Adipocyte (in vitro differentiated cells): ENCODE data around the gene BLOC1S5.
"Not testable (repeated sequence)": the region's sequence is repeated elsewhere in the genome, so short reads cannot be mapped to it uniquely, and the experiment has no call there.

Experiments used
- DNase-seq: peaks from one replicate; pipeline ENCODE4 v3.0.0-alpha.2; 2015; ENCODE audit warnings: low read depth
- H3K27me3 ChIP-seq: replicated peaks from 2 replicates; pipeline ENCODE4 v1.7.0; 2013; ENCODE audit warnings: mild to moderate bottlenecking, low read length, moderate library complexity; ENCODE audit not compliant: control insufficient read depth, insufficient read depth
- H3K36me3 ChIP-seq: 2 replicates; pipeline ENCODE4 v1.7.0; 2013; ENCODE audit warnings: low read length, mild to moderate bottlenecking, moderate library complexity; ENCODE audit not compliant: control insufficient read depth, insufficient read depth, severe bottlenecking
- H3K4me1 ChIP-seq: 2 replicates; pipeline ENCODE4 v1.7.0; 2013; ENCODE audit warnings: mild to moderate bottlenecking, low read length, moderate library complexity; ENCODE audit not compliant: control insufficient read depth, insufficient read depth
- H3K4me3 ChIP-seq: 2 replicates; pipeline ENCODE4 v1.7.0; 2013; ENCODE audit warnings: mild to moderate bottlenecking, low read length, moderate library complexity
- H3K9ac ChIP-seq: 2 replicates; pipeline ENCODE4 v1.7.0; 2013; ENCODE audit warnings: mild to moderate bottlenecking, low read length, moderate library complexity
- H3K9me3 ChIP-seq: 2 replicates; pipeline ENCODE4 v1.7.0; 2013; ENCODE audit warnings: mild to moderate bottlenecking, low read length, moderate library complexity; ENCODE audit not compliant: control insufficient read depth

BLOC1S5 gene

GRCh38 chr6:8034107-8034506 is 30.1 kb downstream of the BLOC1S5 start:
- H3K36me3 ChIP-seq, result not testable (repeated sequence)

GRCh38 chr6:8030920-8031319 is 33.3 kb downstream of the BLOC1S5 start:
- Histone ChIP-seq H3K4me1 (peaks cover 22% of the 10 kb centered on the region), H3K4me3 (no peak overlapping the region), H3K27me3 (no peaks in the 10 kb centered on the region), H3K36me3 (no peaks in the 10 kb centered on the region), H3K9me3 (no peaks in the 10 kb centered on the region), H3K9ac (no peak overlapping the region)
- DNase-seq, result no peak

More at GRCh38 chr6:8034107-8034506, 30.1 kb downstream of the BLOC1S5 start:
- not testable (repeated sequence) for DNase-seq, H3K9me3 ChIP-seq, H3K4me1 ChIP-seq, H3K4me3 ChIP-seq, H3K27me3 ChIP-seq, H3K9ac ChIP-seq

GRCh38 chr6:8029243-8029870 is 34.8 kb downstream of the BLOC1S5 start:
- Histone ChIP-seq H3K9me3 (no peaks in the 10 kb centered on the region), H3K9ac (no peak overlapping the region), H3K27me3 (no peaks in the 10 kb centered on the region), H3K4me1 (peaks cover 22% of the 10 kb centered on the region), H3K36me3 (no peaks in the 10 kb centered on the region), H3K4me3 (no peak overlapping the region)
- DNase-seq, result no peak

- Histone ChIP-seq H3K36me3 (no peaks in the 10 kb centered on the region), H3K9ac (peak overlapping the region; percentile 54), H3K4me1 (peaks cover 22% of the 10 kb centered on the region), H3K27me3 (no peaks in the 10 kb centered on the region), H3K9me3 (no peaks in the 10 kb centered on the region), H3K4me3 (no peak overlapping the region)
- DNase-seq, result peak; percentile 35
These were observed 36.1 kb downstream of the BLOC1S5 start for GRCh38 chr6:8027965-8028651.

GRCh38 chr6:8026800-8027199 is 37.4 kb downstream of the BLOC1S5 start:
- Histone ChIP-seq H3K4me3 (no peak overlapping the region), H3K9me3 (no peaks in the 10 kb centered on the region), H3K9ac (no peak overlapping the region), H3K4me1 (peaks cover 22% of the 10 kb centered on the region), H3K27me3 (no peaks in the 10 kb centered on the region), H3K36me3 (no peaks in the 10 kb centered on the region)
- DNase-seq, result no peak

GRCh38 chr6:8025191-8025590 is 39.0 kb downstream of the BLOC1S5 start:
- H3K36me3 ChIP-seq, result no peaks in the 10 kb centered on the region
- no peaks in the 10 kb centered on the region for H3K9me3 ChIP-seq
- H3K4me3 ChIP-seq, result no peak overlapping the region
- peaks cover 22% of the 10 kb centered on the region for H3K4me1 ChIP-seq
- peak; percentile 4 for DNase-seq
- H3K27me3 ChIP-seq, result no peaks in the 10 kb centered on the region
- H3K9ac ChIP-seq, result no peak overlapping the region

- Histone ChIP-seq H3K36me3 (no peaks in the 10 kb centered on the region), H3K27me3 (no peaks in the 10 kb centered on the region), H3K4me3 (no peak overlapping the region), H3K9me3 (no peaks in the 10 kb centered on the region), H3K4me1 (peaks cover 11% of the 10 kb centered on the region), H3K9ac (no peak overlapping the region)
- no peak for DNase-seq
These were observed 40.6 kb downstream of the BLOC1S5 start for GRCh38 chr6:8023638-8024037.

GRCh38 chr6:8020083-8020482 is 44.1 kb downstream of the BLOC1S5 start:
- Histone ChIP-seq H3K36me3 (peaks cover 4% of the 10 kb centered on the region), H3K4me1 (no peaks in the 10 kb centered on the region), H3K27me3 (no peaks in the 10 kb centered on the region), H3K9me3 (no peaks in the 10 kb centered on the region), H3K4me3 (no peak overlapping the region), H3K9ac (no peak overlapping the region)
- no peak for DNase-seq

GRCh38 chr6:8017705-8018104 is 46.5 kb downstream of the BLOC1S5 start:
- peaks cover 6% of the 10 kb centered on the region for H3K36me3 ChIP-seq
- H3K9ac ChIP-seq, result no peak overlapping the region
- no peak for DNase-seq
- H3K27me3 ChIP-seq, result no peaks in the 10 kb centered on the region
- H3K4me3 ChIP-seq, result no peak overlapping the region
- H3K9me3 ChIP-seq, result no peaks in the 10 kb centered on the region
- H3K4me1 ChIP-seq, result no peaks in the 10 kb centered on the region

GRCh38 chr6:8017276-8017701 is 46.9 kb downstream of the BLOC1S5 start:
- Histone ChIP-seq H3K36me3 (peaks cover 6% of the 10 kb centered on the region), H3K4me3 (no peak overlapping the region), H3K9ac (no peak overlapping the region), H3K4me1 (no peaks in the 10 kb centered on the region), H3K27me3 (no peaks in the 10 kb centered on the region), H3K9me3 (no peaks in the 10 kb centered on the region)
- DNase-seq, result no peak

GRCh38 chr6:8014947-8015346 is 49.2 kb downstream of the BLOC1S5 start:
- H3K4me3 ChIP-seq, result no peak overlapping the region
- no peaks in the 10 kb centered on the region for H3K4me1 ChIP-seq
- peaks cover 6% of the 10 kb centered on the region for H3K36me3 ChIP-seq
- no peaks in the 10 kb centered on the region for H3K27me3 ChIP-seq
- H3K9ac ChIP-seq, result no peak overlapping the region
- no peaks in the 10 kb centered on the region for H3K9me3 ChIP-seq
- no peak for DNase-seq
